ENCODE measurements around the gene KCTD19. TPM values are rescaled to one million over a fixed set of nuclear protein-coding genes. Genes with fewer than 3 reads are reported as not detected.

The KCTD19 gene
- total RNA-seq, 6 experiments from 2014 or later: not detected

DNA sequence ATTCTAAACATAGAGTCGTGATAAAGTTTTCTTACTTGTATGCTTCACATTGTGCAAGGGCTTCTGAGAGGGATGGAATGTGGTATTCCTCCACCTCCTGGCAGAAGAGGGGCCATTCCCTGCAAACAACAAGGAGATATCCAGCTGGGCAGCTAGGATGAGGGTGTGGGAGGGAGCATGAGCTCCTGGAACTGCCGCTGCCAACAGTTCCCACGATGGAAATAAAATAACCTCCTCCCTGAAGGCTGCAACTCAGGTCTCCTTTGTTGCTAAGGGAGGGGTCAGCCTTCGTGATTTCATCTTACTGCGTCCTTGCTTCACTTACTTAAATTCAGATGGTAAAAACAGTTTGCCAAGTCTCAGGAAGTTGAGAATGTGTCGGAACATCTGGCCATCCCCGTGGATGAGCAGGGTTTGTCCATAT is 31.6 kb downstream of the KCTD19 start:
- Mint-ChIP-seq H3K36me3 (ENCODE audit: low read depth) (no peaks in the 10 kb centered on the region), H3K4me1 (ENCODE audit: low read depth) (peaks cover 36% of the 10 kb centered on the region), H3K9me3 (no peaks in the 10 kb centered on the region), H3K27ac (no peak overlapping the region), H3K27me3 (ENCODE audit: insufficient read depth) (peaks cover 17% of the 10 kb centered on the region), H3K4me3 (no peak overlapping the region)
- no peak for DNase-seq
- TF ChIP-seq, protein P1, sequence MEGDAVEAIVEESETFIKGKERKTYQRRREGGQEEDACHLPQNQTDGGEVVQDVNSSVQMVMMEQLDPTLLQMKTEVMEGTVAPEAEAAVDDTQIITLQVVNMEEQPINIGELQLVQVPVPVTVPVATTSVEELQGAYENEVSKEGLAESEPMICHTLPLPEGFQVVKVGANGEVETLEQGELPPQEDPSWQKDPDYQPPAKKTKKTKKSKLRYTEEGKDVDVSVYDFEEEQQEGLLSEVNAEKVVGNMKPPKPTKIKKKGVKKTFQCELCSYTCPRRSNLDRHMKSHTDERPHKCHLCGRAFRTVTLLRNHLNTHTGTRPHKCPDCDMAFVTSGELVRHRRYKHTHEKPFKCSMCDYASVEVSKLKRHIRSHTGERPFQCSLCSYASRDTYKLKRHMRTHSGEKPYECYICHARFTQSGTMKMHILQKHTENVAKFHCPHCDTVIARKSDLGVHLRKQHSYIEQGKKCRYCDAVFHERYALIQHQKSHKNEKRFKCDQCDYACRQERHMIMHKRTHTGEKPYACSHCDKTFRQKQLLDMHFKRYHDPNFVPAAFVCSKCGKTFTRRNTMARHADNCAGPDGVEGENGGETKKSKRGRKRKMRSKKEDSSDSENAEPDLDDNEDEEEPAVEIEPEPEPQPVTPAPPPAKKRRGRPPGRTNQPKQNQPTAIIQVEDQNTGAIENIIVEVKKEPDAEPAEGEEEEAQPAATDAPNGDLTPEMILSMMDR (IDR thresholded peaks at IDR 0.05): no peak; the same call in 1 of the 2 replicates

DNA sequence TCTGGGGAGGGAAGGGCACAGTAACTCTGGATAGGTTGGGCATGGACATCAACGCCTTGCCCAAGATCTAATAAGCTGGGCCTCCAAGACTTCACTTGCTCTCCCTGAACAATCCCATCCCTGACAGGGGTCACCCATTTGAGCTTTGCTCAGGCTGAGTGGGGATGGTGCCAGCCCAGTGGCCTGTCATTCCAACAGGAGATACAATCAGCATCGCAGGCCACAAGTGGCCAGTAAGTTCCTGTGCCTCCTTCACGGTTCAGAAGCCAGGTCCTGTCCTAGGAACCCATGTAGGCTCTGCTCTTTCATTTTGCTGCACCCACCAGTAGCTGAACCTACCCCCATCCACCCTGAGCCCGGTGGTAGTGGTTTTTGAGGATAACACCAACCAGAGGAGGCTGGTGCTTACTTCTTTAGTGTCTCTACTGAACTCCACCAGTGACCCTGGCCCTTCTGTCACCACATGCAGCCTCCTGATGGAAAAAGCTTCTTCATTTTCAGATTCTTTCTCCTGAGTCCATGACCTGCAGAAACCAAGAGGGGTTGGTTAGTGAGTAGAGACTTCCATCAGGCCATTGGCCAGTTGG is 32.3 kb downstream of the KCTD19 start:
- peaks cover 17% of the 10 kb centered on the region for H3K27me3 Mint-ChIP-seq (ENCODE audit: insufficient read depth)
- TF ChIP-seq, protein P1 (IDR thresholded peaks at IDR 0.05): no peak
- H3K4me1 Mint-ChIP-seq (ENCODE audit: low read depth): peaks cover 36% of the 10 kb centered on the region

DNA sequence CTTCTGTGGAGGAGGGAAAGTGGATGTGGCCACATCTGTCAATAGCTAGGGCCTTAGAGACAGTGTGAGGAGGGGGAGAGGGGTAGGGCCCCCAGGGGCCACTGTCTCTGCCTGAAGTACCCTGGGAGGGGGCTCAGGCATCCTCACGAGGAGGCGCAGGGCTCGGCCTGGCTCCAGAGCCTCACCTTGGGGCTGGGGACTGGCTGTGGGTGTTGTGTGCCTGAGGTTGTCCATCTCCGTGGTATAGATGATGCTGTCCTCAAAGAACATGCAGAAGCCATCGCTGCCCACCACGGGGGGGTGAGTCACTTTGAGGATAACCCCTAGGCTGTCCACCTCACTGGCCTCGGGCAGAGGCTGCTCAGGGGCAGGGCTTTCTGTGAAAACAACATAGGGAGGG is 35.1 kb downstream of the KCTD19 start:
- DNase-seq: no peak
- Mint-ChIP-seq H3K27ac (no peak overlapping the region), H3K36me3 (ENCODE audit: low read depth) (no peaks in the 10 kb centered on the region), H3K4me3 (no peak overlapping the region), H3K4me1 (ENCODE audit: low read depth) (peaks cover 25% of the 10 kb centered on the region), H3K27me3 (ENCODE audit: insufficient read depth) (peaks cover 20% of the 10 kb centered on the region), H3K9me3 (no peaks in the 10 kb centered on the region)
- TF ChIP-seq, protein P1 (IDR thresholded peaks at IDR 0.05): no peak

More for the DNA sequence above, 32.3 kb downstream of the KCTD19 start:
- no peak overlapping the region for H3K4me3 Mint-ChIP-seq
- no peaks in the 10 kb centered on the region for H3K9me3 Mint-ChIP-seq
- DNase-seq: no peak
- H3K36me3 Mint-ChIP-seq (ENCODE audit: low read depth): no peaks in the 10 kb centered on the region
- H3K27ac Mint-ChIP-seq: no peak overlapping the region

DNA sequence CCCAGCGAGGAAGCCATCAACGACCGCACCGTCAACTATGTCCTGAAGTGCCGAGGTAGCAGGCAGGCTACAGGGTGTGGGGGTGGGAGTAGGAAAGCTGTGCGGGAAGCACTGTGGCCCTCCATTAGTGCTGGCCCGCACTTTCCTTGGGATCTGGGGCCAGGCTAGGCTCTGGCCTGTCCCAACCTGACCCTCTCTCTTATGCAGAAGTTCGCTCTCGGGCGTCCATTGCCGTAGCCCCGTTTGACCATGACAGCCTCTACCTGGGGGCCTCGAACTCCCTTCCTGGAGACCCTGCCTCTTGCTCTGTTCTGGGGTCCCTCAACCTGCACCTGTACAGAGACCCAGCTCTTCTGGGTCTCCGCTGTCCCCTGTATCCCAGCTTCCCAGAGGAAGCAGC is 38.6 kb downstream of the KCTD19 start:
- H3K4me1 Mint-ChIP-seq (ENCODE audit: low read depth): peaks cover 16% of the 10 kb centered on the region
- DNase-seq: no peak
- TF ChIP-seq, protein P1 (IDR thresholded peaks at IDR 0.05): no peak
- H3K36me3 Mint-ChIP-seq (ENCODE audit: low read depth): peaks cover 8% of the 10 kb centered on the region
- peaks cover 18% of the 10 kb centered on the region for H3K27me3 Mint-ChIP-seq (ENCODE audit: insufficient read depth)
- no peaks in the 10 kb centered on the region for H3K9me3 Mint-ChIP-seq
- no peak overlapping the region for H3K27ac Mint-ChIP-seq
- H3K4me3 Mint-ChIP-seq: no peak overlapping the region

DNA sequence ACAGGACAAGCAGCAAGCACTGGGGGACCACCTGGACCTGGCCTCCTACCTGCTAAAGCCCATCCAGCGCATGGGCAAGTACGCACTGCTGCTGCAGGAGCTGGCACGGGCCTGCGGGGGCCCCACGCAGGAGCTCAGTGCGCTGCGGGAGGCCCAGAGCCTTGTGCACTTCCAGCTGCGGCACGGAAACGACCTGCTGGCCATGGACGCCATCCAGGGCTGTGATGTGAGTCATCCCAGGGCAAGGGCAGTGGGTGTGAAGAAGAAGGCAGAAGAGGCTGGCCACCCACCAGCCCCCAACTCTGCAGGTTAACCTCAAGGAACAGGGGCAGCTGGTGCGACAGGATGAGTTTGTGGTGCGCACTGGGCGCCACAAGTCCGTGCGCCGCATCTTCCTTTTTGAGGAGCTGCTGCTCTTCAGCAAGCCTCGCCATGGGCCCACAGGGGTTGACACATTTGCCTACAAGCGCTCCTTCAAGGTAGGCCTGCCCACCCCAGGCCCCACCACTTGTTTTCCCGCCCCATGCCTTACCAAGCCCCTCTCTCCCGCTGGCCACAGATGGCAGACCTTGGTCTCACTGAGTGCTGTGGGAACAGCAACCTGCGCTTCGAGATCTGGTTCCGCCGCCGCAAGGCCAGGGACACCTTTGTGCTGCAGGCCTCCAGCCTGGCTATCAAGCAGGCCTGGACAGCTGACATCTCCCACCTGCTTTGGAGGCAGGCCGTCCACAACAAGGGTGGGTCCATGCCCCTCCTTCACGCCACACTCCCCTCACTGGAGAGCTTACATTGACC is 39.9 kb downstream of the KCTD19 start:
- no peak overlapping the region for H3K27ac Mint-ChIP-seq

More for the DNA sequence above, 39.9 kb downstream of the KCTD19 start:
- Mint-ChIP-seq H3K4me1 (ENCODE audit: low read depth) (peaks cover 20% of the 10 kb centered on the region), H3K27me3 (ENCODE audit: insufficient read depth) (peaks cover 8% of the 10 kb centered on the region), H3K4me3 (no peak overlapping the region), H3K36me3 (ENCODE audit: low read depth) (peaks cover 13% of the 10 kb centered on the region), H3K9me3 (no peaks in the 10 kb centered on the region)
- TF ChIP-seq, protein P1 (IDR thresholded peaks at IDR 0.05): no peak
- DNase-seq: no peak
